Mammary epithelial cell (primary cell): ENCODE measurements around the gene MMEL1.

ENCODE experiments used
- EZH2 ChIP-seq: IDR thresholded peaks from 2 replicates; pipeline ENCODE4 v1.6.1; 2012; ENCODE audit warnings: low read length, inconsistent platforms, borderline replicate concordance
- TF ChIP-seq, protein P1 (sequence below), 2 donors: IDR thresholded peaks in 1 of 2; conservative IDR thresholded peaks in 1 of 2; 2 replicates each; pipeline ENCODE4 v1.5.1; 2011 to 2012; ENCODE audit warnings: inconsistent platforms in 2 of 2, low read length in 2 of 2, mild to moderate bottlenecking in 2 of 2, control low read depth in 1 of 2, low read depth in 1 of 2; ENCODE audit not compliant: insufficient read depth in 1 of 2; ENCODE audit errors: extremely low read depth in 1 of 2

DNA sequence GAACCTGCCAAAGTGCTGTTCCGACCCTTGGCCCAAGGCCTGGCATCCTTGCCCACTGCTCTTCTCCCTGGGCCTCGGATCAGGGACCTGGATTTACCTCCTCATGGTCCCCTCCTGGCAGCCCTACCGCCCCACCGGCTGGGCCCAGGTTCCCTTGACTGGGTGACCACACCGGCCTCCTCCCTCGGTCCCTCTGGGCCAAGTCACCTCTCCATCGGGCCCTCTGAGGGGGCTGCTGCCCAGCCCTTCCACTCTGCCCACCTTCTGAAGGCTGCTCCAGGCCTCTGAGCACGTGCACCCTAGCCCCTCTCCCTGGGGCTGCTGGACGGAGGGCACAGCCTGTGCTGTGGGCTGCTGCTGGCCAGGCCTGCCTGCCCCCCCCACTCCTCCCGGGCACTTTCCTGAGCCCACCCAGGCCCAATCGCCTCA is 9.3 kb upstream of the MMEL1 start:
- no peak for TF ChIP-seq EZH2
- TF ChIP-seq, protein P1, sequence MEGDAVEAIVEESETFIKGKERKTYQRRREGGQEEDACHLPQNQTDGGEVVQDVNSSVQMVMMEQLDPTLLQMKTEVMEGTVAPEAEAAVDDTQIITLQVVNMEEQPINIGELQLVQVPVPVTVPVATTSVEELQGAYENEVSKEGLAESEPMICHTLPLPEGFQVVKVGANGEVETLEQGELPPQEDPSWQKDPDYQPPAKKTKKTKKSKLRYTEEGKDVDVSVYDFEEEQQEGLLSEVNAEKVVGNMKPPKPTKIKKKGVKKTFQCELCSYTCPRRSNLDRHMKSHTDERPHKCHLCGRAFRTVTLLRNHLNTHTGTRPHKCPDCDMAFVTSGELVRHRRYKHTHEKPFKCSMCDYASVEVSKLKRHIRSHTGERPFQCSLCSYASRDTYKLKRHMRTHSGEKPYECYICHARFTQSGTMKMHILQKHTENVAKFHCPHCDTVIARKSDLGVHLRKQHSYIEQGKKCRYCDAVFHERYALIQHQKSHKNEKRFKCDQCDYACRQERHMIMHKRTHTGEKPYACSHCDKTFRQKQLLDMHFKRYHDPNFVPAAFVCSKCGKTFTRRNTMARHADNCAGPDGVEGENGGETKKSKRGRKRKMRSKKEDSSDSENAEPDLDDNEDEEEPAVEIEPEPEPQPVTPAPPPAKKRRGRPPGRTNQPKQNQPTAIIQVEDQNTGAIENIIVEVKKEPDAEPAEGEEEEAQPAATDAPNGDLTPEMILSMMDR (conservative IDR thresholded peaks at IDR 0.05 in 1 of 2, IDR thresholded peaks at IDR 0.05 in 1 of 2; ENCODE audit: extremely low read depth in 1 of 2, insufficient read depth in 1 of 2, low read depth in 1 of 2, low read length in 2 of 2), result no peak
